ENCODE data around the gene MLXIP.
A peak's percentile ranks its signal among the peaks of the same experiment; 100 is the strongest.

Gene MLXIP

DNA sequence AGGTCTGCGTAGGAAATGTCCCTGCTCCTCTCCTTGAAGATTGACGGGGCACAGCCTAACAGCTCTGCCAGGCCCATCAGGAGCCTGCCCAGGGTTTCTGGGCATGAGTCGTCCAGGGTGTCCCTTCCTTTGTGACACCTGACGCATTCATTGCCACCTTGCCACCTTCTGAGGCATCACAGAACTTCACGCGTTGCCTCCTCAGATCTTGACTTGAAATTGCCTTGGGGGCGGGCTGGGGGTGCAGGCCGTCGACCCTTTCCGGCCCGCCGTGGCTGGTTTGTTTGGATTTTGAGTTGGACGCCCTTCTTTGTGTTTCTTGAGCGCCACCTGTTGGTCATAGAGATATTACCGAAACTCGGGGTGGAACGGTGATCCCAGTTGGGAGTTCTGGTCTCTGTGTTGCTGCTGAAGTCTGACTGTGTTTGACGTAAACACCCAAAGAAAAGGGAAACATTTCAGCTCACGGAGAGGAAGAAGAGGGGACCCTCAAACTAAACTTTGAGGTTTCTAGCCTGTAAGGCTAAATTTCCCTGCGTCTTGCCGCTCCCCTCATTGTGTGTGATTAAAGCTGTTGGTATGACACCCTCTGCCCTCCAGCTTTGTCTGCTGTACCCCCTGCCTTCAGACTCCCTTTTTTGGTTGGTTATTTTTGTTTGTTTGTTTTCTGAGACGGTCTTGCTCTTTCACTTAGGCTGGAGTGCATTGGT lies 44.6 kb downstream of the MLXIP start:
- peak; percentile 45 to 56 (median 52) for DNase-seq (ENCODE audit: low read depth in 4 of 4, low spot score in 1 of 4)

DNA sequence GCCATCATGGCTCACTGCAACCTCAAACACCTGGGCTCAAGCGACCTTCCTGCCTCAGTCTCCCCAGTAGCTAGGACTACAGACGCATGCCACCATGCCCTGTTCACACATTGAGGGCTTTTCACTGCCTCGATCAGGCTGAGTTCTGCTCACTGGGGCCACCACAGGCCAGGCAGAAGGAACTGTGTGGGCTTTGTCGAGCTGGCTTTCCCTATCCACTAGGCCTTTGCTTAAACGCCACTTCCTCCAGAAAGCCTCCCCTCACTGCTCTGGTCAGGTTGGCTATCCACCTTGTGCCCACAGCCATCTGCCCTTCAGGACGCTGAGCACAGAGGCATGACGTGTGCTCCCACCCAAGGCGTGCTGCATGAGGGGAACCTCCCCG lies 45.2 kb downstream of the MLXIP start:
- no peak for DNase-seq (ENCODE audit: low read depth in 4 of 4, low spot score in 1 of 4)

DNA sequence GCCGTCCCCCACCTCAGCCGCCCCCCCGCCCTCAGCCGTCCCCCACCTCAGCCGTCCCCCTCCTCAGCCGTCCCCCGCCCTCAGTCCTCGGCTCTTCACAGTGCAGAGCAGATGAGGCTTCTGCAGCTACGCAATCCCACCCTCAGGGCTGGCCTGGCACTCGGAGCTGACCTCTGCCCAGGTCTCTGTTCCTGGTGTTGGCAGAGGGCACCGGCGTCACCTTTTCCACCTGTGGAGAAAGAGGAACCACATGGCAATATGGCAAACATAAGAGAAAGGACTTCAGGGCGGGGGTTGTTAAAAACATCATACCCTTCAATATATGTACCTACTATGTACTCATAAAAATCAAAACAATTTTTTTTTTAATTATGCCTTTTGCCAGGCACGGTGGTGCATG lies 45.8 kb downstream of the MLXIP start:
- DNase-seq (ENCODE audit: low read depth in 4 of 4, low spot score in 1 of 4) = no peak

DNA sequence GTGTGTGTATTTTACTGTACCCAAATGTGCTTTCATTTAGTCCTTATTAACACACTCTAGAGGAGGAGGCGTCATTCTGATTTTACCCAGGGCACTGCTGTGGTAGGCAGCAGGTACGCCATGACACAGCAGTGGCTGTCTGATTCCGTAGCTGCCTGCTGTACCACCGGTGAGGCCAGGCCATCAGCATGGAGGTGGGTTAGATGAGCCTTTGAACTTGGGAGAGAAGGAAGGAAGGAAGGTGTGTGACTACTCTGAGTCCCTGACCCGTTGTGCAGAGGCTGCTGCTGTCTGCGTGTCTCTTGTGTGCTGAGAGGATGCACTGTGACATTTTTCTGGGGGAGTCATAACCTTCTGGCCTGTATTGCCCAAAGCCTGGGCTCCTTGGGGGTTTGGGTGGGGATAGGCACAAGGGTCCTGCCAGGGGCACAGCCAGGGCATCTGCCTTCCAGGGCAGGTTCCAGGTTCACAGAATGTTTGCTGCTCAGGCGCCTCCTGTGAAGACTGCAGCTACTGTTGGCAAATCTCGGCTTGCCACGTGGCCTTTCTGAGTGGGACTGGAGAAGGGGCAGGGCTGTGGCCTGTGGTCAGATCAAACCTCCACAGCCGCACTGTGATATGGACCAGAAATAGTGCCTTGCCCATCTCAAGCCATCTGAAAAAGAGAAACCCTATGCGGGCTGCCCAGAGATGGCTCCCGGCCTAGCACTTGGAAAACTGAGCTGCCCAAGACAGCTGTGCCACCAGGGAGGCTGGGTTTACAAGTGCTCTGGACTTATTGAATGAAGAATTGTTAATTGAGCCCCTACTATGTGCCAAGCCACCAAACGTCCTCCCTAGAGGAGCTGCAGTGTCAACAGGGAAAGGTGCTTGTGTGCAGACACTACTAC lies 47.1 kb downstream of the MLXIP start:
- DNase-seq (ENCODE audit: low read depth in 4 of 4, low spot score in 1 of 4) = no peak

DNA sequence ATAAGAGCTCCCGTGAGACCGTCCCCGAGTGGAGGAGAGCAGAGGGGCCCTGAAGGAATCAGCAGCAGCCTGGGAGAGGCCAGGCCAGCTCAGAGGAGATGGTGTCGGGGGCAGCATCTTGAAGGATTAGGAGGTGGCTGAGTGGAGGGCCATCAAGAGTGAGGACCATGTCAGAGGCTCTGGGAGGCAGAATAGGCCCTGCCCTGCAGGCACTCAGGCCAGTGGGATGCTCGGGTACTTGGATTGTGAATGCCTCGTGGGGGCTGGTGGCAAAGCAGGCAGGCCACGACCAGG lies 47.7 kb downstream of the MLXIP start:
- no peak for DNase-seq (ENCODE audit: low read depth in 4 of 4, low spot score in 1 of 4)

DNA sequence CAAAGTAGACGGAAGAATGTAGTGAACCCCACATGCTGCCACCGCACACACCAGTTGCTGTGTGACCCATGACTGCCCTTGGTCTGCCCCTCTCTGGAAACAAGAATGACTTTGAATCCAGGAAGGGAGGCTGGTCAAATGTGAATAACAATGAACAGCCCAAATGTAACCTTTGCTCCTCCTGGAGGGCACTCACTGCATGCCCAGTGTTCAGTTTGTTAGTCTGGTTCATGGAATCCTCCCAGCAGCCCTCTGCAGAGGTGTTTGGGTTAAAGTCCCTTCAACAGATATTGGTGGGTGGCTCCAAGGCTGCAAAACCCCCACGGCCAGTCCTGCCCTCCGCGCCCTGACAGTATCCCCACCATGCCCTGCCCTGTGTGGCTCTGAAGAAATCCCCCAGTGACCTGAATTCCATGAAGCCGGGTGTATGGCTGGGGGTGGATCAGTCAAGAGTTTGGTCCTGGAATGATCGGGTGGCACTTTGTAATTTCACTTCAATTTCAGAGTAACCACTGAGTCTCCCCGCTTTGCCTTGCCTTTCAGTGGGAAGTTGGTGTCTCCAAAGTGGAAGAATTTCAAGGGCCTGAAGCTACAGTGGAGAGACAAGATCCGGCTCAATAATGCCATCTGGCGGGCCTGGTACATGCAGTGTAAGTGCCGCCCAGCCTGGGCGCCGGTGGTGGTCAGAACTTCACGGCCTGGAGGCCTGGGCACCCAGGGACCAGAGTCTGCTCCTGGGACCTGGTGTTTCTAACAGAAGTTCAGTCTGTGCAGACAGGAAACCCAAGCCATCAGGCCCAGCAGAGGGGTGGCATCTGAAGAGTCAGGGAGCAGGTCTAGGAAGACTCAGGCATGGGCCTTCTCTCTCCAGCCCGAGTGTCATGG lies 48.4 kb downstream of the MLXIP start:
- DNase-seq (ENCODE audit: low read depth in 4 of 4, low spot score in 1 of 4) = no peak

DNA sequence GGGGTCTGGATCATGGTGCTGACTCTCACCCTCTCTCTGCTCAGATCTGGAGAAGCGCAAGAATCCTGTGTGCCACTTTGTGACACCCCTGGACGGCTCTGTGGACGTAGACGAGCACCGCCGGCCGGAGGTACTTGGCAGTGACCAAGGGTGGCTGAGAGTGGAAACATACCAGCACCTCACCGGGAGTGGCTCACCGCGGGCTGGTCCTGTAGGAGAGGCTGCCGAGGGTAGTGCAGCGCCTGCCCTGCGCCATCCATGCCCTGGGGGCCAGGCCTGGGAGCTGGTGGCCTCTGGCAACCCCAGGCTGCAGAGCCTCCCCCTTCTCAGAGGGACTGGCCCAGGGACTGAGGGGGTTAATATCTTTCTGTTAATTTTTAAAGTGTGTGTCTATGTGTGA lies 49.3 kb downstream of the MLXIP start:
- DNase-seq (ENCODE audit: low read depth in 4 of 4, low spot score in 1 of 4) = no peak

DNA sequence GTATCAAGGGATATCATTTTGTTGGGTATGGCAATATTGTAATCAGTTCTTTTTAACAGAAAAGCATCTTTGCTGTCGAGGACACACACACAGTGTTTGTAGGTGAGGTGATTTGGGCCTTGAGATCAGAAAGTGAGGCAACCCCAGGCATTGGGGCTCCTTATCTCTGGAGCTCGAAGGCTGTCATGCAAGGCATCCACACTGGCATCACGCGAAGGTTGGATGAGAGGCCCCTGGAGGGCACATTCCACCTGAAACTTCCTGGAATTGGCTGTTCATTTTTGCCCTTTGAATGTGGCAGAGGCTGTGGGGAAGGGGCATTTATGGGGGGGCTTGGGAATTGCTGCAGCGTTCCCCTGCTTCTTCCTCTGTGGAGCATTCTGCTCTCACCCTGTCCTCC lies 49.9 kb downstream of the MLXIP start:
- DNase-seq (ENCODE audit: low read depth in 4 of 4, low spot score in 1 of 4) = no peak

DNA sequence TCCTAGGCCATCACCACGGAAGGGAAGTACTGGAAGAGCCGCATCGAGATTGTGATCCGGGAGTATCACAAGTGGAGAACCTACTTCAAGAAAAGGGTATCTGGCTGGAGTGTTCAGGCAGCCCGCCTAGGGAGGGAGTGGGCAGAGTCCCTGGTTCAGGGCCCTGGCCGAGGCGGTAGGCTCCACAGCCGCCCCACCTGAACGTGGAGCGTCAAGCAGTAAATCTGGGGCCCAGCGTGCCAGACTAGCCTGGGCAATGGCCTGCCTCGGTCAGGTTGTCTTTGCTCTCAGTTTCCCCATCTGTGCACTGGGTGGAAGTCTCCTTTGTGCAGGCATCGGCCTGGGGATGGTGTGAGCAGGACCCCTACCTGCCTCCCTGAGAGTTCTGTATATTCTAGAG lies 50.6 kb downstream of the MLXIP start:
- no peak for DNase-seq (ENCODE audit: low read depth in 4 of 4, low spot score in 1 of 4)

DNA sequence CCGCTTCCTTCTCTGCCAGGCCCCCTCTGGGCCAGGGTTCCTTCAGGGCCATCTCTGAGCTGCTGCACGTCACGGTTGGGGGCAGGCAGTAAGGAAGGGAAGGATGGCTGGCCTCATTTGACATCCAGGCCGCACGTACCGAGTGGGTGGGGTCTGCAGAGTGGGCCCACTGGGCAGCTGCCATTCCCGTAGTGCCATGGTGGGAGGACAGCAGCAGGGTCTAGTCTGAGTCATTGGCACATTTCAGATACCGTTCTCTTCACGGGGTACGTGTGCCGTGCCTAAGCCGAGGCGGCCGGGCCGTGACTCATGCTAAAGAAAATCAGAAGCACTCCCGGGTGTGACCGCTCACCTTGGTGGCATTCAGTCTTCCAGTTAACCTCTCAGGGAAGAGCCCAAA lies 51.6 kb downstream of the MLXIP start:
- DNase-seq (ENCODE audit: low read depth in 4 of 4, low spot score in 1 of 4) = no peak

DNA sequence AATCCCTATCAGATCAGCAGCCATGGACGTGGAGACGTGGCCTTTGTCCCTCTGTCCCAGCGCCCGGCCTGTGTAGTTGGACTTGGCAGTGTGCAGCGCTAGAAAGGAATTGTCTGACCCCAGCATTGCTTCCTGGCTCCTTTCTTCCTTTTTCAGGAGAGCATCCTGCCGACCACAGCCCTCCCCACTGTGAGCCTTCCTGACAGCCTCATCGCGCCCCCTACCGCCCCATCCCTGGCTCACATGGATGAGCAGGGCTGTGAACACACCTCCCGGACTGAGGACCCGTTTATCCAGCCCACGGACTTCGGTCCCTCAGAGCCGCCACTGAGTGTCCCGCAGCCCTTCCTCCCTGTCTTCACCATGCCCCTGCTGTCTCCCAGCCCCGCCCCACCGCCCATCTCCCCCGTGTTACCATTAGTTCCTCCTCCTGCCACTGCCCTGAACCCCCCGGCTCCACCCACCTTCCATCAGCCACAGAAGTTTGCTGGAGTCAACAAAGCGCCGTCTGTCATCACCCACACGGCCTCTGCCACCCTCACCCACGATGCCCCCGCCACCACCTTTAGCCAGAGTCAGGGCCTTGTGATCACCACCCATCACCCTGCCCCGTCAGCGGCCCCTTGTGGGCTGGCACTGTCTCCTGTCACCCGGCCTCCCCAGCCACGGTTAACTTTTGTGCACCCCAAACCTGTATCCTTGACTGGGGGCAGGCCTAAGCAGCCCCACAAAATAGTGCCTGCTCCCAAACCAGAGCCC lies 54.8 kb downstream of the MLXIP start:
- no peak for DNase-seq (ENCODE audit: low read depth in 4 of 4, low spot score in 1 of 4)

DNA sequence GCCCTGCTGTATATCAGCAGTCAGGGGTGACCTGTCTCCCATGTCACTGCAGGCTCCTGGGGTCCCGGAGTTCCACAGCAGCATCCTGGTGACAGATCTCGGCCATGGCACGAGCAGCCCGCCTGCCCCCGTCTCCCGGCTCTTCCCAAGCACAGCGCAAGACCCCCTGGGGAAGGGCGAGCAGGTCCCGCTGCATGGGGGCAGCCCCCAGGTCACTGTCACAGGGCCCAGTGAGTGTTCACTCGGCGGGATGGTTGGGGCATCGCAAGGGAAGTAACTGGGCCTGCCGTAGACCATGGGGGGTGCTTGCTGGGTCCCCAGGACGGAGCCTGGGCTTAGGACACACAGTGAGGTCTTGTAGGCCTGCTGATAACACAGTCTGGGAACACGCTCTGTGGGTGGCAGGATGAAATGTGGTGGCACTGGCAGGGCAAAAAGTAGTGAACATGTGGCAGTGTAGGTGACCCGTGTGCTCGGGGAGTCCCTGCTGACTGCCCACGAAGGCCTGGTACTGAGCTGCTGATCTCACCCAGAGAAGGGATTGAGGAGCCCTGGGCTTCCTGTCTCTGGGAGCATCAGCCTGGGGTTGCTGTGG lies 57.0 kb downstream of the MLXIP start:
- no peak for DNase-seq (ENCODE audit: low read depth in 4 of 4, low spot score in 1 of 4)

DNA sequence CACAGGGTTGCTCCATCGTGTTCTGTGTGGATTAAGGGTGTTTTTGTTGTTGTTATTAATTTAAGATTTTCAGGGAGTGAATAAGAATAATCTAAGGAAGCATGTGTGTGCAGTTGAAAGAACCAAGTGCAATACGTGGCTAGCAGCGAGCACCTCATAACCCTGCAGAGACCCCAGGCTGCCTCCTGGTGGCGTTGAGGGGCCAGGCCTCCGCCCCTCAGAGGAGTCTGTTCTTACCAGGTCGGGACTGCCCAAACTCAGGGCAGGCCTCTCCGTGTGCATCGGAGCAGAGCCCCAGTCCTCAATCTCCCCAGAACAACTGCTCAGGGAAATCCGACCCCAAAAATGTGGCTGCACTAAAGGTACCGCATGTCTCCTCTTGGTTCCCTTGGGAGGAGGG lies 58.7 kb downstream of the MLXIP start:
- DNase-seq (ENCODE audit: low read depth in 4 of 4, low spot score in 1 of 4) = no peak

DNA sequence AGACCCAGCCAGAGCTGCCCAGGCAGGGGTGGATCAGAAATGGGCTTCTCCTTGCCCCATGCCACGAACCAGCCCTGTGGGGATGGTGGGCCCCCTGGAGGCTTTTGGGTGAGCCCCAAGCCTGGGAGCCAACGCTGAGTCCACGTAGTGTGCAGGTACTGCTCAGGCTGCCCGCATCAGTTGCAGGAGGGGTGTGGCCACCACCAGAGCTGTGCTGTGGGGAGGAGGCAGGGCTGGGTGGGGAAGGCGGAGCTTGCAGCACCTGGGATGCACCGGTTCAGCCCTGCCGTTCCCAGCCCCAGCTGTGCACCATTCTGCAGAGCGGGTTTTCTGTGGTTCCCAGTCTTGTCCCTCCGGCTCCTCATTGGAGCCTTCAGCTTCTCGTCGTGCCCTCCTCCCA lies 59.1 kb downstream of the MLXIP start:
- no peak for DNase-seq (ENCODE audit: low read depth in 4 of 4, low spot score in 1 of 4)

DNA sequence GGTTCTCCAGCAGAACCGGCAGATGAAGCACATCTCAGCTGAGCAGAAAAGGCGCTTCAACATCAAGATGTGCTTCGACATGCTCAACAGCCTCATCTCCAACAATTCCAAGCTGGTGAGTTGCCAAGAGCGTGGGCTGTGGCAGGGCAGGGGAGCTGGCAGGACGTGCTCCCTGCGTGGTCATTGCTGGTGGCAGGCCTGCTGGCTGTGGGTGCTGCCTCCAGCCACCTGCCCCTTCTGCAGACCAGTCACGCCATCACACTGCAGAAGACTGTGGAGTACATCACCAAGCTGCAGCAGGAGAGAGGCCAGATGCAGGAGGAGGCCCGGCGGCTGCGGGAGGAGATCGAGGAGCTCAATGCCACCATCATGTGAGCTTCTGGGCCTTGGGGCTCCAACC lies 59.6 kb downstream of the MLXIP start:
- DNase-seq (ENCODE audit: low read depth in 4 of 4, low spot score in 1 of 4) = no peak

DNA sequence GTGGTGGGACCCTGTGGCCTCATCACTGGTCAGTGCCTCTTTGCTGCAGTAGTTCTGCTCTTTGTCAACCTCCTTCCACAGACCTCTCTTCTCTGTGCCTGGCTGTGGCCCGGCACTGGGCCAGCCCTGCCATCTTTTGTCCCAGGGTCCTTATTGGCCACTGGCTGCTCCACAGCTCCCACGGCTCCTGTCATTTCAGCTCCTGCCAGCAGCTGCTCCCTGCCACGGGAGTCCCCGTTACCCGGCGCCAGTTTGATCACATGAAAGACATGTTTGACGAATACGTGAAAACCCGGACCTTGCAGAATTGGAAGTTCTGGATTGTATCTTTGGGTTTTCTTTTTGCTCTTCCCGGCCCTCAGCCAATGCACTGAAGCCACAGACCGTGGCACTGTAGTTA lies 60.1 kb downstream of the MLXIP start:
- DNase-seq (ENCODE audit: low read depth in 4 of 4, low spot score in 1 of 4) = no peak

DNA sequence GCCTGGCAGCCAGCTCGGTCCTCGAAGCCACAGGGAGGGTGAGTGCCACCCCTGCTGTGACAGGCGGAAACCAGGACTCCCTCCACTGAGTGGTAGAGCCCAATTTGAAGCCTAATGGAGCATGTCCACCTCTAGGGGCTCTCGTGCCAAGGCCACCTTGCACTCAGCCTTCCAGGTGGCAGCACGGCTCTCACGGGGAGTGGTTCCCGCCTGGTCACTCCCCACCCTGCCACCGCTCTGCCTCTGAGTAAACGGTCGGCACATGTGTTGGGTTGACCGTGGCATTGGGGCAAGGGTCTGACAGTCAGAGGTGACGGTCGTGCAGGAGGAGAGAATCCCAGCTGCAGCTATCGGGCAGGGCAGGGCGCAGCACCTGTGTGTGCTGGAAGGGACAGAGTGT lies 60.7 kb downstream of the MLXIP start:
- DNase-seq (ENCODE audit: low read depth in 4 of 4, low spot score in 1 of 4) = no peak

DNA sequence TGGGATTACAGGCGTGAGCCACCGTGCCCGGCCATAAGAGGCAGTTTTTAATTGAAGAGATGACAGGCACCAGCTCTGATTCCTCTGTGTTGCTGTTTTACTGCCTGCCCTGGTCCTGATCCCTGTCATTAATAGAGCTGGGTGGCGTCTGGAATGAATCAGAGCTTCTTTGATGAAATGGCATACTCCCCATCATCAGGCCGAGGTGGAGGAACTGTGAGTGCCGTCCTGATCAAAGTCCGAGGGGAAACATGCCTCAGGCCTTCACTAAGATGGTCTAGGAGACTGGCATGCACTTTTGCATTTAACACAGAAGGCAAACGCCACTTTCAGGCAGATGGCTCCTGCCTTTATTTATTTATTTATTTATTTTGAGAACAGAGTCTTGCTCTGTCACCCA lies 61.4 kb downstream of the MLXIP start:
- DNase-seq (ENCODE audit: low read depth in 4 of 4, low spot score in 1 of 4) = no peak

DNA sequence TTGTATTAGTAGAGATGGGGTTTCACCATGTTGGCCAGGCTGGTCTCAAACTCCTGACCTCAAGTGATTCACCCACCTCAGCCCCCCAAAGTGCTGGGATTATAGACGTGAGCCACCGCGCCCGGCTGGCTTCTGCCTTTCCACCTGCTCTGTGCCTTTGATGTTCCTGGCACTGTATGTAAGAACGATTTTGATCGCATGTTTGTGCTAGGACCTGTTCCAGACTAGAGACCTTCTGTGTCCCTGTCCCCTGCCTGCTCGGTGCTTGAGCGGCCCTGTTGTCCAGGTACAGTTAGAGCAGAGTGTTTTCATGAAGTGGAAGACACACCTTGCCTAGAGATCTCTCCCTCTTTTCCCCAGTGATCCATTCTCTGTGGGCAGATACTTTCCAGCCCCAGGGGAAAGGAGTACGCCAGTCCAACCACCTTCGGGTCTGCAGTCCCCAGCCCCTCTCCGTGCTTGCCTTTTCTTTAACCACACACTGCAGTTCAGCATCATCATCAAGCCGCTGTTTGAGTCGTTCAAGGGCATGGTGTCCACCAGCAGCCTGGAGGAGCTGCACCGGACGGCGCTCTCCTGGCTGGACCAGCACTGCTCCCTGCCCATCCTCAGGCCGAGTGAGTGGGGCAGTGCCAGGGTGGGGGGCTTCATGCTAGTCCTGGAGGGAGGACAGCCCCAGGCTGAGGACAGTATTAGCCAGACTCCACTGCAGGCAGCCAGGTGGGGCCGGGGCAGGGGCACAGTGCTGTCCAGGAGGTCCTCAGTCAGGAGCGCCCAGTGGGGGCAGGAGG lies 62.1 kb downstream of the MLXIP start:
- no peak for DNase-seq (ENCODE audit: low read depth in 4 of 4, low spot score in 1 of 4)
